ENCODE measurements around the gene CEP89.
"Not testable (repeated sequence)": the region's sequence is repeated elsewhere in the genome, so short reads cannot be mapped to it uniquely, and the experiment has no call there.

CEP89 gene

GRCh38 chr19:32842061-32842460 lies 129.7 kb downstream of the CEP89 start:
- H3K9ac ChIP-seq, result no peak overlapping the region
- H3K4me1 ChIP-seq (ENCODE audit: low read depth, poor library complexity, severe bottlenecking), result no peaks in the 10 kb centered on the region
- no peak overlapping the region for H2AFZ ChIP-seq (ENCODE audit: low read depth)
- no peaks in the 10 kb centered on the region for H3K36me3 ChIP-seq (ENCODE audit: insufficient read depth)
- H4K20me1 ChIP-seq (ENCODE audit: insufficient read depth), result no peaks in the 10 kb centered on the region
- H3K4me3 ChIP-seq (IDR thresholded peaks at IDR 0.05; ENCODE audit: insufficient read depth, low read depth, low read length), result no peak overlapping the region
- no peak overlapping the region for H3K4me2 ChIP-seq
- H3K27ac ChIP-seq, result no peak overlapping the region
- no peak for TF ChIP-seq CTCF (conservative IDR thresholded peaks at IDR 0.05; ENCODE audit: low read depth, low read length)
- no peaks in the 10 kb centered on the region for H3K79me2 ChIP-seq (ENCODE audit: insufficient read depth, low read depth)
- no peaks in the 10 kb centered on the region for H3K27me3 ChIP-seq (ENCODE audit: insufficient read depth, low read depth)

- no peak overlapping the region for H3K27ac ChIP-seq
- no peak overlapping the region for H3K4me2 ChIP-seq
- H3K4me1 ChIP-seq (ENCODE audit: low read depth, poor library complexity, severe bottlenecking), result no peaks in the 10 kb centered on the region
- H3K27me3 ChIP-seq (ENCODE audit: insufficient read depth, low read depth), result no peaks in the 10 kb centered on the region
- no peaks in the 10 kb centered on the region for H4K20me1 ChIP-seq (ENCODE audit: insufficient read depth)
- H3K4me3 ChIP-seq (IDR thresholded peaks at IDR 0.05; ENCODE audit: insufficient read depth, low read depth, low read length), result no peak overlapping the region
- H3K79me2 ChIP-seq (ENCODE audit: insufficient read depth, low read depth), result no peaks in the 10 kb centered on the region
- no peak overlapping the region for H2AFZ ChIP-seq (ENCODE audit: low read depth)
- no peak for TF ChIP-seq CTCF (conservative IDR thresholded peaks at IDR 0.05; ENCODE audit: low read depth, low read length)
- no peaks in the 10 kb centered on the region for H3K36me3 ChIP-seq (ENCODE audit: insufficient read depth)
- H3K9ac ChIP-seq, result no peak overlapping the region
Observed at GRCh38 chr19:32837531-32837930, 134.2 kb downstream of the CEP89 start.

GRCh38 chr19:32833388-32833787 lies 138.4 kb downstream of the CEP89 start:
- not testable (repeated sequence) for H4K20me1 ChIP-seq (ENCODE audit: insufficient read depth); H2AFZ ChIP-seq (ENCODE audit: low read depth); H3K9ac ChIP-seq; H3K27me3 ChIP-seq (ENCODE audit: insufficient read depth, low read depth); H3K4me2 ChIP-seq; H3K27ac ChIP-seq; H3K4me1 ChIP-seq (ENCODE audit: low read depth, poor library complexity, severe bottlenecking); H3K4me3 ChIP-seq (IDR thresholded peaks at IDR 0.05; ENCODE audit: insufficient read depth, low read depth, low read length); H3K36me3 ChIP-seq (ENCODE audit: insufficient read depth); H3K79me2 ChIP-seq (ENCODE audit: insufficient read depth, low read depth)

GRCh38 chr19:32832825-32833224 lies 138.9 kb downstream of the CEP89 start:
- not testable (repeated sequence) for H2AFZ ChIP-seq (ENCODE audit: low read depth)

GRCh38 chr19:32832094-32832493 lies 139.7 kb downstream of the CEP89 start:
- not testable (repeated sequence) for H3K4me3 ChIP-seq (IDR thresholded peaks at IDR 0.05; ENCODE audit: insufficient read depth, low read depth, low read length); H3K4me1 ChIP-seq (ENCODE audit: low read depth, poor library complexity, severe bottlenecking); H3K36me3 ChIP-seq (ENCODE audit: insufficient read depth); H3K4me2 ChIP-seq; H3K79me2 ChIP-seq (ENCODE audit: insufficient read depth, low read depth); H3K9ac ChIP-seq; H2AFZ ChIP-seq (ENCODE audit: low read depth); H3K27ac ChIP-seq; H3K27me3 ChIP-seq (ENCODE audit: insufficient read depth, low read depth); H4K20me1 ChIP-seq (ENCODE audit: insufficient read depth)

More at GRCh38 chr19:32832825-32833224, 138.9 kb downstream of the CEP89 start:
- not testable (repeated sequence) for H3K4me1 ChIP-seq (ENCODE audit: low read depth, poor library complexity, severe bottlenecking); H3K4me2 ChIP-seq; H3K27ac ChIP-seq; H4K20me1 ChIP-seq (ENCODE audit: insufficient read depth); H3K4me3 ChIP-seq (IDR thresholded peaks at IDR 0.05; ENCODE audit: insufficient read depth, low read depth, low read length); H3K36me3 ChIP-seq (ENCODE audit: insufficient read depth); H3K9ac ChIP-seq; H3K79me2 ChIP-seq (ENCODE audit: insufficient read depth, low read depth); H3K27me3 ChIP-seq (ENCODE audit: insufficient read depth, low read depth)

- no peak for TF ChIP-seq CTCF (conservative IDR thresholded peaks at IDR 0.05; ENCODE audit: low read depth, low read length)
- Histone ChIP-seq H3K4me3 (IDR thresholded peaks at IDR 0.05; ENCODE audit: insufficient read depth, low read depth, low read length) (no peak overlapping the region), H3K27me3 (ENCODE audit: insufficient read depth, low read depth) (no peaks in the 10 kb centered on the region), H3K36me3 (ENCODE audit: insufficient read depth) (no peaks in the 10 kb centered on the region), H2AFZ (ENCODE audit: low read depth) (no peak overlapping the region), H3K9ac (no peak overlapping the region), H3K4me1 (ENCODE audit: low read depth, poor library complexity, severe bottlenecking) (no peaks in the 10 kb centered on the region), H3K79me2 (ENCODE audit: insufficient read depth, low read depth) (no peaks in the 10 kb centered on the region), H3K27ac (no peak overlapping the region), H3K4me2 (no peak overlapping the region), H4K20me1 (ENCODE audit: insufficient read depth) (no peaks in the 10 kb centered on the region)
Observed at GRCh38 chr19:32831611-32832010, 140.1 kb downstream of the CEP89 start.
